Measurements from ENCODE around the gene DTYMK. TPM values are rescaled to one million over a fixed set of nuclear protein-coding genes. Genes with fewer than 3 reads are reported as not detected.

DTYMK gene
- total and polyA plus RNA-seq, 2 donors (not counting 1 experiment from before 2014, with no cell fraction given): 19.5 to 26.3 TPM

GRCh38 chr2:241649927-241650326 is 36.7 kb downstream of the DTYMK start:
- TF ChIP-seq, protein P1, sequence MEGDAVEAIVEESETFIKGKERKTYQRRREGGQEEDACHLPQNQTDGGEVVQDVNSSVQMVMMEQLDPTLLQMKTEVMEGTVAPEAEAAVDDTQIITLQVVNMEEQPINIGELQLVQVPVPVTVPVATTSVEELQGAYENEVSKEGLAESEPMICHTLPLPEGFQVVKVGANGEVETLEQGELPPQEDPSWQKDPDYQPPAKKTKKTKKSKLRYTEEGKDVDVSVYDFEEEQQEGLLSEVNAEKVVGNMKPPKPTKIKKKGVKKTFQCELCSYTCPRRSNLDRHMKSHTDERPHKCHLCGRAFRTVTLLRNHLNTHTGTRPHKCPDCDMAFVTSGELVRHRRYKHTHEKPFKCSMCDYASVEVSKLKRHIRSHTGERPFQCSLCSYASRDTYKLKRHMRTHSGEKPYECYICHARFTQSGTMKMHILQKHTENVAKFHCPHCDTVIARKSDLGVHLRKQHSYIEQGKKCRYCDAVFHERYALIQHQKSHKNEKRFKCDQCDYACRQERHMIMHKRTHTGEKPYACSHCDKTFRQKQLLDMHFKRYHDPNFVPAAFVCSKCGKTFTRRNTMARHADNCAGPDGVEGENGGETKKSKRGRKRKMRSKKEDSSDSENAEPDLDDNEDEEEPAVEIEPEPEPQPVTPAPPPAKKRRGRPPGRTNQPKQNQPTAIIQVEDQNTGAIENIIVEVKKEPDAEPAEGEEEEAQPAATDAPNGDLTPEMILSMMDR (IDR thresholded peaks at IDR 0.05): no peak
- TF ChIP-seq EZH2 (IDR thresholded peaks at IDR 0.05; ENCODE audit: borderline replicate concordance, insufficient read depth, low read depth, low read length, poor library complexity, severe bottlenecking): no peak
- ATAC-seq (ENCODE audit: low read depth) (no peak), DNase-seq (no peak)
- ChIA-PET POLR2A (no interaction called here), CTCF (no interaction called here)
- peaks cover 59% of the 10 kb centered on the region for H4K20me1 ChIP-seq (ENCODE audit: control insufficient read depth, insufficient read depth, low read length, poor library complexity, severe bottlenecking)
- H3K4me2 ChIP-seq (replicated peaks; ENCODE audit: low read depth, low read length, poor library complexity, severe bottlenecking): no peak overlapping the region
- H3K27me3 Mint-ChIP-seq: no peaks in the 10 kb centered on the region
- H3K4me1 ChIP-seq (ENCODE audit: control insufficient read depth in 2 of 2, insufficient read depth in 2 of 2, low read length in 2 of 2): no peaks in the 10 kb centered on the region
- peaks cover 64% of the 10 kb centered on the region for H3K79me2 ChIP-seq (ENCODE audit: control insufficient read depth, insufficient read depth, low read length)
- no peak overlapping the region for H3K9ac ChIP-seq (ENCODE audit: low read length)
- H3K27ac ChIP-seq (ENCODE audit: low read length in 2 of 2): no peak overlapping the region
- H3K4me3 Mint-ChIP-seq: no peak overlapping the region
- no peaks in the 10 kb centered on the region for H3K27me3 ChIP-seq (replicated peaks in 1 of 4; ENCODE audit: control extremely low read depth in 1 of 4, control insufficient read depth in 3 of 4, insufficient read depth in 4 of 4, low read length in 3 of 4)
- H2AFZ ChIP-seq (ENCODE audit: insufficient read depth, low read depth, low read length, poor library complexity, severe bottlenecking): no peak overlapping the region
- no peaks in the 10 kb centered on the region for H3K9me3 ChIP-seq (ENCODE audit: control extremely low read depth in 1 of 3, control insufficient read depth in 2 of 3, insufficient read depth in 1 of 3, low read length in 2 of 3)
- no peak overlapping the region for H3K4me3 ChIP-seq (ENCODE audit: control extremely low read depth in 1 of 5, extremely low read depth in 1 of 5, insufficient read depth in 1 of 5, low read depth in 2 of 5, low read length in 4 of 5)
- peaks cover 3% of the 10 kb centered on the region for H3K4me1 Mint-ChIP-seq
- peaks cover 0 to 39% of the 10 kb centered on the region in 2 experiments for H3K36me3 ChIP-seq (replicated peaks in 1 of 2; ENCODE audit: control extremely low read depth in 1 of 2, control insufficient read depth in 1 of 2, extremely low read depth in 1 of 2, insufficient read depth in 2 of 2, low read length in 1 of 2)
- H3K27ac Mint-ChIP-seq: no peak overlapping the region
- H3K9me3 Mint-ChIP-seq (ENCODE audit: insufficient read depth): no peaks in the 10 kb centered on the region
- intact Hi-C loops (cut with micrococcal nuclease): no loop called here
- 100% methylated on average over 6 of the region's 6 CpGs for WGBS (ENCODE audit: insufficient coverage)

- TF ChIP-seq, protein P1 (IDR thresholded peaks at IDR 0.05): no peak
- no peak for TF ChIP-seq EZH2 (IDR thresholded peaks at IDR 0.05; ENCODE audit: borderline replicate concordance, insufficient read depth, low read depth, low read length, poor library complexity, severe bottlenecking)
- CTCF ChIA-PET: no interaction called here
- POLR2A ChIA-PET: no interaction called here
- Histone ChIP-seq H3K9ac (ENCODE audit: low read length) (no peak overlapping the region), H3K79me2 (ENCODE audit: control insufficient read depth, insufficient read depth, low read length) (peaks cover 69% of the 10 kb centered on the region), H3K36me3 (replicated peaks in 1 of 2; ENCODE audit: control extremely low read depth in 1 of 2, control insufficient read depth in 1 of 2, extremely low read depth in 1 of 2, insufficient read depth in 2 of 2, low read length in 1 of 2) (peaks cover 0 to 35% of the 10 kb centered on the region in 2 experiments), H3K27ac (ENCODE audit: low read length in 2 of 2) (no peak overlapping the region), H4K20me1 (ENCODE audit: control insufficient read depth, insufficient read depth, low read length, poor library complexity, severe bottlenecking) (peaks cover 64% of the 10 kb centered on the region), H3K4me2 (replicated peaks; ENCODE audit: low read depth, low read length, poor library complexity, severe bottlenecking) (no peak overlapping the region), H3K4me1 (ENCODE audit: control insufficient read depth in 2 of 2, insufficient read depth in 2 of 2, low read length in 2 of 2) (no peaks in the 10 kb centered on the region), H3K4me3 (ENCODE audit: control extremely low read depth in 1 of 5, extremely low read depth in 1 of 5, insufficient read depth in 1 of 5, low read depth in 2 of 5, low read length in 4 of 5) (no peak overlapping the region), H3K9me3 (ENCODE audit: control extremely low read depth in 1 of 3, control insufficient read depth in 2 of 3, insufficient read depth in 1 of 3, low read length in 2 of 3) (no peaks in the 10 kb centered on the region), H3K27me3 (replicated peaks in 1 of 4; ENCODE audit: control extremely low read depth in 1 of 4, control insufficient read depth in 3 of 4, insufficient read depth in 4 of 4, low read length in 3 of 4) (no peaks in the 10 kb centered on the region), H2AFZ (ENCODE audit: insufficient read depth, low read depth, low read length, poor library complexity, severe bottlenecking) (no peak overlapping the region)
- no peak overlapping the region for H3K27ac Mint-ChIP-seq
- ATAC-seq (ENCODE audit: low read depth) (no peak), DNase-seq (no peak)
- H3K4me1 Mint-ChIP-seq: peaks cover 5% of the 10 kb centered on the region
- H3K27me3 Mint-ChIP-seq: no peaks in the 10 kb centered on the region
- 97% methylated on average over 4 of the region's 4 CpGs for WGBS (ENCODE audit: insufficient coverage)
- H3K9me3 Mint-ChIP-seq (ENCODE audit: insufficient read depth): no peaks in the 10 kb centered on the region
- intact Hi-C loops (cut with micrococcal nuclease): no loop called here
- H3K4me3 Mint-ChIP-seq: no peak overlapping the region
These were observed 37.2 kb downstream of the DTYMK start for GRCh38 chr2:241649404-241649803.
